GM18858 (cell line): ENCODE measurements around the gene GRID1.

Experiments used
- ATAC-seq: cut with Tn5 transposase; IDR thresholded peaks from one replicate; pipeline ENCODE4 v1.9.1; 2021; ENCODE audit not compliant: unreplicated experiment

GRID1 gene

DNA sequence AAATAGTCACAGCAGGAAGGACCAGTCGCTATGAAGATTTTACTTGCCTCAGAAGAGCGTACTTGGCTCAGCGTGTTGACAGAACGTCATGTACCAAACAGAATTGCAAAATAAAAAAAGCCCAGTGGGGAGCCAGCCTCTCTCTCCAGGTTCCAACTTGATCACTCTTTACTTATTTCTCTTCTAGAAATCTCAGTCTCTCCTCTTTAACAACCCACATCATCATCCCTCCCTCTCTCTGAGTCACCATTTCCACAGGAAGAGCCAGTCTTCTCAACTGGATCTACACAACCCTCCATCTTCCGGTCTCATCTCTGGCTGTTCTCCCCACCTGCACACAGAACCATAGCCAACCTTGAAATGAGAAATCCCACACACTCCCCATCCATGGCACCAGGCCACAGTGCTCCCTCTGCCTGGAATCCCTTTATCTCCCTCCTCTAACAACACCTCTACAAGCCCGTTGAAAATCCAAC lies 718.3 kb downstream of the GRID1 start:
- ATAC-seq, result no peak

GRCh38 chr10:85647741-85648140 lies 718.9 kb downstream of the GRID1 start:
- ATAC-seq, result no peak

DNA sequence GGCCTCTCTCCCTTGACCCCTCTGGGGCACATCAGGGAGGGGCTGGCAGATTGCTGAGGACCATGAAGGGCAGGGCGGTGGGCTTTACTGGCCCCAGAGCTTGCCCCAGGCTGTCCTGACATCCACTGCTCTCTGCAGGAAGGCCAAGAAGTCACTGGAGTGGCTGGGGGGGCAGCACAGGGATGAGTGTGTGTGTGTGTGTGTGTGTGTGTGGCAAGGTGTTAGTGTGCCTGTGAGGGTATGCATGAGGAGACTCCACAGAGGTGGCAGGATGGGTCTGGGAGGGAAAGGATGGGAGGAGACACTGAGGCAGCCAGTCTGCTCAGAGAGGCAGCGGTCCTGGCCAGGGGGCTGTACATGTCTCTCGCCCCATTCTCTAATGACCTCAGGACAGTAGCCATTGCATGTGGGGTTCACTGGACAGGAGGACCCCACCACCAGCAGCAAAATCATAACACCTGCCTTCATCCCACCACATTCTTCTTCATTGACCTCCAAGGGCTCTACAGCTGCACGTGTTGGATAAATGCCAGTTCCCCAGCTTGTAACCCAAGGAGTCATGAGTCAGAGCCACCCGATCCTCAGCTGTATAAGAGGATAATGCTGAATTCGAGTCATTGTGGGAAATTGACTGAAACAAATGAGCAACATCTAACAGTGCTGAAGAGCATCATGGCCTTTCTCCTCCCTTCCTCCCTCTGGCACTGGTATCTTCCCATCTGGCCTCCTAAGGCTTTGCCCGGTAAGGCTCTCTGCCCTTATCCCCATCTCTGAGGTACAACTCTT lies 720.5 kb downstream of the GRID1 start:
- no peak for ATAC-seq

DNA sequence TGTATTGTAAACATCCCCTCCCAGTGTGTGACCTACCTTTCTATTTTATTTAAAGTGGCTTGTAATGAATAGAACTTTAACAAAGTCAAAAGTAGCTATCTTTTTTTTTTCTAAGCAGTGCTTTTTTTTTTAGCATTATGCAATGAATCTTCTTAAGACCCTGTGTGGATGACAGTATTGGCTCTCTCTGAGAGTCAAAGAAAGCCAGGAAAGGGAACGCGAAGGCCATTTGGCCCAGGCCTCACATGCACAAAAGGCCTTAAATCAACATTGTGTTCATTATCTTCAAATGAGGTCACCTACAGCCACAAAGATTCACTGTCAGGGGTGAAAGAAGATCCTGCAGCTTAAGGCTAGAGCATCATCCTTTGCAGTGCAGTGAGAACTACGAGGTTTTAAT lies 721.5 kb downstream of the GRID1 start:
- ATAC-seq, result no peak

GRCh38 chr10:85643845-85644525 lies 722.6 kb downstream of the GRID1 start:
- ATAC-seq, result no peak

DNA sequence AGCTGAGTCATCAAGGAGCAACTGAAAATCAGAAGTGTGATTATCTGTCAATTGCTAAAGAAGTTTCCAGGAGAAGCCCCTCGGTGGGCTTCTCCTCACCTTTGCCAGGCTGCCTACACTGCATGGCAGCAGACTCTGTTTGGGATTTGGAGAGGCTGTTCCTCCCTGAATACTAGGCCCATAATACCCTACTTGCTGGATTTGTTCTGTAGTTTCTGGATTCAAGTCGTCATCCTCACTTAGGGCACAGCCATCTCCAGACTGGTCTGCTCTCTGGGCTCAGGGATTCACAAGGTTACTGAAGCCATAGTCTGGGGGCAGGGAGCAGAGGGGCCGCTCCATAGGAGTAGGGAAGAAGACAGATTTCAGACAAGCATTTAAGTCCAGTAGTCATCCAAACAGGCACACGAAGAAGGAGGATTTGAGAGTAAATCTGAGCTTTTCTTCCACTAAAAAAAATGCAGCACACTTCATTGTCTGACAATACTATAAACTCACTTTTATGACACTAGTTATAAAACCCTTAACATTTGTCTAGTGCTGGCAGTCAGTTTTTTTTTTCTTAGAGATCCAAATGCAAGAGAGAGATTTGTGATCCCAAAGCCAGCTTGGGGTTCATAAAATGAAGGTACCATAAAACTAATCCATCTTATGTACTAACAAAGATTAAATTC lies 723.3 kb downstream of the GRID1 start:
- no peak for ATAC-seq

DNA sequence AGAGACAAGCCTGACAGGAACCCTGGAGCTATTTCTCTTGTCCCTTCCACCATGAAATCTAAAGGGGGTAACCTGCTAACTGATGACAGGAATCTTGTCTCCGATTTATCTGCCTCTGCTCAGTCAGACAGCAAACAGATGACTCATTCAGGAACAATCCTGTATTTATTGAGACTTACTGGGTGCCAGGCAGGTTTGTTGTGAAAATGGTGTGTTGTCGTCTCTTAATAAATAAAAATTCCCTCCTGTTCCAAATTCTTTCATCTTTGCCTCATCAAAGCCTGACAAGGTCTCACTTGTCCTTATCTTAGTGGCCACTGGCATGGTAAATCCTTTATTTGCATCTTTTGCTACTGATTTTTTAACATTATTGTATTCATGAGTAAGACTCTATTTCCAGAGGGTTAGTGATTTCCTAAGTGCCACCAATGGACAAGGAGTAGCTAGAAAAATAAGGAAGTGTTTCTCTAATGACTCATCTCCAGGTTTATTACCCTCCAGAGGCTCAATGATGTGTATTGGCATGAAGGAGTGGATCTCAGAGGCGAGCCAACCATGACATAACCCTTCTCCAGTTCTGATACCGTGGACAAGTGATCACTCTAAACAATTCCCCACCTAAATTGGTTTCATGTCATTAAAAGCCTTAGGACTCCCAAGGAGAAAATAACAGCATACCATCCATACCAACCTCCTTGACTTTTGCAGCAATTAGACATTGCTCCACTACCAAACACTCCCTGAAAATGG lies 724.0 kb downstream of the GRID1 start:
- ATAC-seq, result no peak

- ATAC-seq, result no peak
Observed at GRCh38 chr10:85642082-85642420, 724.5 kb downstream of the GRID1 start.

DNA sequence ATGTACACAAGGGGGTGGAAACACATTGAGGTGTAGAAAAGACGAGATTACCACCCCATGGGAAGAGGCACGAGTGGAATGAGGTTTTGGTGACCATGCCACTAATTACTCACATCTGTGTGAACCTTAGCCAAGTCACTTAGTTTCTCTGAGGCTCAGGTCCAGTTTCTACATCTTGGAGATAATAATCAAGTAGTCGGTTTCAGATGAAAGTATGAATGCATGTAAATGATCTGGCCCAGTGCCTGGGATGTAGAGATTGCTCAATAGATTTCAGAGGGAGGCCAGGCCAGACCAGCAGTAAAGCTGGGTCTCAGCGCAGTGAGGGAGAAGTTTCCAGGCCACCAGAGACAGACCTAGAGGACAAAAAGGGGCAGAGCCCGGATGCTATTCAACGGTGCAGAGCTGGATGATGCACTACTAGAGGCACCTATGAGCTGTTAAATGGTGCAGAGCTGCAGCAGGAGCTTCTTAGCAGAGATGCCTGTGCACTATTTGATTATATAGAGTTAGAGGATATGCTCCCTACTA lies 725.1 kb downstream of the GRID1 start:
- no peak for ATAC-seq

DNA sequence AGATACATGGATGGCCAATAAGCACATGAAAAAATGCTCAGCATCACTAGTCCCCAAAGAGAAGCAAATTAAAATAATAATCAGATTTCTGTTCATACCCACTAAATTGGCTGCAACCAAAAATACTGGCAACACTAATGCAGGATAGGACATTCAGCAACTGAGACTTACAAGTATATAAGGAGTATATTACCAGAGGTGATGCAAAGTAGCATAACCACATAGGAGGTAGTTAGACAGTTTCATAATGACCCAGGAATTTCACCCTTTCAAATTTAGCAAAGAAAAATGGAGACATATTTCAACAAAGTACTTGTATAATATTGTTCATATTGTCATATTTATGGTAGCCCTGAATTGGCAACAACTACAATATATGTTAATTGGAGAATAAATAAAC lies 727.8 kb downstream of the GRID1 start:
- ATAC-seq, result no peak

- no peak for ATAC-seq
Observed at GRCh38 chr10:85635650-85636049, 730.9 kb downstream of the GRID1 start.

GRCh38 chr10:85624511-85624910 lies 742.1 kb downstream of the GRID1 start:
- ATAC-seq, result no peak

DNA sequence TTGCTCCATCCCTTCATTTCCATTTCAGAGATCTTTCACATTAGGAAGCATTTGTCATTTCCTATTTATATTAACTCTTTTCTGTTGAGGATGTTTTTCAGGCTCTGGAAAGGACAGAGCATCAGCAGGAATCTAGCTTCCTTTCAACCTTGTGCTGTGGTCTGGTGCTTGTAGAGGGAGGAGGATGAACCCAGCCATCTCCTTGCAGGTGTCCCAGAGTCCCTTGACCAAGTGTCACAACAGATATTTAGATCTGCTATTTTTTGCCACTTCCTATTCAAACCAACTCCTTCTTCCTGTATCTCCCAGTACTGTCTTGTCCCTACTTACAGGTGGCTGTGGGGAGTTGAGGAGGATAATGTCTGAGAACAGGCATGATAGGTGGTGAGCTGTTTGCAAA lies 742.8 kb downstream of the GRID1 start:
- no peak for ATAC-seq

DNA sequence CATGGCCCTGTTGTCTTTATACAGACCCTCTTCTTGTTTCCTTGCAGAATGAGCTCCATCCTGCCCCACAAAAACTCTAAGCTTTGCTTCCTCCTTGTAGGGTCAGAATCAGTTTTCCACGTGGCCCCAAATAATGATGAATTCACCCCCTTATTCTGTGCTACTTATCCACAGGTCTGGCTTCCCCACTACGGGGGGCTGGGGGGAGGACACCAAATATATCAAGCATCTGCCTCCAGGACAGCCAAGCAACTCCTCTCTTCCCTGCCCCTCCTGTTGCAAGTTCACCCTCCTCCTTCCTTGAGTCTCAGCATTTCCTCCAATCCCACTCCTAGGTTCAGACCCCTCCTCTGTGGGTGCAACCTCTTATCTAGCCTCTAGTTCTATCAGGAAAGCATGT lies 743.3 kb downstream of the GRID1 start:
- no peak for ATAC-seq

DNA sequence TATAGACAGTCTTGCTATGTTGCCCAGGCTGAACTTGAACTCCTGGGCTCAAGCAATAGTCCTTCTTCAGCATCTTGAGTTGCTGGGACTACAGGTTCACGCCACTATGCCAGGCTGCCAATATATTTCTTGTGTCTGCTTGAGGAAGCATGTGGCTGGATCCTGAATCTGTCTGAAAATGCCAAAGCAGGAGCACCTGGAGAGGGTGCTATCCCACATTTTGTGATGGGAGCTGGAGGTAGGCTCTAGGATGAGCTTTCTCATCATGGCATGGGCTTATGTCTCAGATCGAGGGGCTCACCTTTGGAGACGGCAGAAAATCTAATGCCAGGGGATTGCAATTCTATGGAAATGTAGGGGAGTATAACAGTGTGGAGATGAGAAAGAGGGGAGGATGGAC lies 744.2 kb downstream of the GRID1 start:
- no peak for ATAC-seq

DNA sequence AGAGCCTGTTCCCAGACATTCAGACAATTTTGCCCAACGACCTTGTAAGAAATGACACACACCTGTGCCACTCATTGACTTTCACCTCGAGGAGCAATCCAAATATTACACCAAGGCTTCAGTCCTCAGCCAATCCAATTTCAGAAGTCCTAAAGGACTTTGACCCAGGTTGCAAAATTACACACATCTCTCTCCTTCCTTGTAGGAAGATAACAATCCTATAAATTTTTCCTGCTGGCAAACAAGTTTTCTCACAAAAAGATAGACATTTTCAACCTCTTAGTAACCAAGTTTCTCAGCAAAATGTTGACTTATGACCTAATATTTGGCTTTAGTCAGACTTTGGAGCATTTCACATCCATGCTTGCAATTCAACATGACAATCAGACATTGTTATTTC lies 745.0 kb downstream of the GRID1 start:
- ATAC-seq, result no peak

DNA sequence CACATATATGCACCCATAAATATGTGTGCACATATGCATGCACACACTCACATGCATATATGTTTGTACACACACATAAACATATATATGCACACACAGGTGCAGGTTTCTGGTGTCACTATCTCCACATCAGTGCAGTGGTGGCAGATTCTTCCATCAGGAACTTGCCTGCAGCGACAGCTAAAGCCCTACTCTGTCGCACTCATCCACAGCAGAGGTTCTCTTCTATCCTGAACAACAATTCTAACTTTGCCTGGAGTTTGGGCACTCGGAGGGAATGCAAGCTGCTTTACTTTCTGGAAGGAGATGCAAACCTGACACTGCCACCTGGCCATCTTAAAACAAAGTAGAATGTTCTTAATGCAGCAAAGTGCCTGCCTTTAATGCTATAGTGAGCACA lies 745.8 kb downstream of the GRID1 start:
- no peak for ATAC-seq

GRCh38 chr10:85619832-85620231 lies 746.8 kb downstream of the GRID1 start:
- ATAC-seq, result no peak

- no peak for ATAC-seq
Observed at GRCh38 chr10:85618841-85619240, 747.8 kb downstream of the GRID1 start.

DNA sequence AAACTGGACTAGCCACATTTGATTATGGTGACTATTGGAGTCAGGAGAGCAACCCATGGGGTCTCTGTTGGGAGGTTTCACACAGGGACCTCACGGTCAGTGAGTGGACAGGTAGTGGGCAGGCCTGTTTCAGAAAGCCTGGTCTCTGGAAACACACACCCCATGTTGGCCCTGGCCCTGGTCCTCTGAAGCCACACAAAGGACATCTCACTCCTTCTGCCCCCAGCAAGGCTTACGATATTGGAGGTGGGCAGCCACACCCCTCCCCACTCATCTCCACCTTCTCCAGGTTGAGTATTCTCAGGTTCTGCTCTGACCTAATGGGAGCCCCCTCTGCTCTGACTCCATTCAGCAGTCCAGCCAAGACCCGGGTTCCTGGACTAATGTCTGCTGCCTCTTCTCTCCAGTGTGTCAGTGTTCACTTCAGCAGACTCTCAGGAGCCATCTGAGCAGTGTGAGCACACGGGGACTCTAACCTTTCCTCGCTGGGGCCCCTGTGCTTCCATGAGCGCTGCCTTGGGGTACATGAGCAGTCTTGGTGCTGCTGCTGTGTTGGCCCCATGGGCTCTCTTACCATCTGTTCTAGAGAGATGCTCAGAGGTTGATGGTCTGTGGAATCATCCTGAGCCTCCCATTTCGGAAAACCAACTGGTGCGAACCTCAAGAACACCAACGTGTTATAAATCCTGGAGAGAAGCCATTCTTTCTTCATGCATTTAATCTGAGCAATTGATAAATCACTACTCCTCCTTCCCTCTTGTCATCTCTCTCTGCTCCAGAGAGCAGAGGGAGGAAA lies 748.6 kb downstream of the GRID1 start:
- ATAC-seq, result no peak
